ENCODE data around the gene POU4F1.
"Not testable (repeated sequence)": the region's sequence is repeated elsewhere in the genome, so short reads cannot be mapped to it uniquely, and the experiment has no call there.

DNA sequence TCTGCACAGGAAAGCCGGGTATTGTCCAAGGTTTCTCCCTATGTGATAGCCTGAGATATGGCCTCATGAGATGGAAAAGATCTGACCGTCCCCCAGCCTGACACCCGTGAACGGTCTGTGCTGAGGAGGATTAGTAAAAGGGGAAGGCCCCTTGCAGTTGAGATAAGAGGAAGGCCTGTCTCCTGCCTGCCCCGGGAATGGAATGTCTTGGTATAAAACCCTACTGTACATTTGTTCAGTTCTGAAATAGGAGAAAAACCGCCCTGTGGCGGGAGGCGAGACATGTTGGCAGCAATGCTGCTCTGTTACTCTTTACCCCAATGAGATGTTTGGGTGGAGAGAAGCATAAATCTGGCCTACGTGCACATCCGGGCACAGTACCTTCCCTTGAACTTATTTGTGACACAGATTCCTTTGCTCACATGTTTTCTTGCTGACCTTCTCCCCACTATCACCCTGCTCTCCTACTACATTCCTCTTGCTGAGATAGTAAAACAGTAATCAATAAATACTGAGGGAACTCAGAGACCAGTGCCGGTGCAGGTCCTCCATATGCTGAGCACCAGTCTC lies 43.8 kb upstream of the POU4F1 start:
- TF ChIP-seq, protein P1, sequence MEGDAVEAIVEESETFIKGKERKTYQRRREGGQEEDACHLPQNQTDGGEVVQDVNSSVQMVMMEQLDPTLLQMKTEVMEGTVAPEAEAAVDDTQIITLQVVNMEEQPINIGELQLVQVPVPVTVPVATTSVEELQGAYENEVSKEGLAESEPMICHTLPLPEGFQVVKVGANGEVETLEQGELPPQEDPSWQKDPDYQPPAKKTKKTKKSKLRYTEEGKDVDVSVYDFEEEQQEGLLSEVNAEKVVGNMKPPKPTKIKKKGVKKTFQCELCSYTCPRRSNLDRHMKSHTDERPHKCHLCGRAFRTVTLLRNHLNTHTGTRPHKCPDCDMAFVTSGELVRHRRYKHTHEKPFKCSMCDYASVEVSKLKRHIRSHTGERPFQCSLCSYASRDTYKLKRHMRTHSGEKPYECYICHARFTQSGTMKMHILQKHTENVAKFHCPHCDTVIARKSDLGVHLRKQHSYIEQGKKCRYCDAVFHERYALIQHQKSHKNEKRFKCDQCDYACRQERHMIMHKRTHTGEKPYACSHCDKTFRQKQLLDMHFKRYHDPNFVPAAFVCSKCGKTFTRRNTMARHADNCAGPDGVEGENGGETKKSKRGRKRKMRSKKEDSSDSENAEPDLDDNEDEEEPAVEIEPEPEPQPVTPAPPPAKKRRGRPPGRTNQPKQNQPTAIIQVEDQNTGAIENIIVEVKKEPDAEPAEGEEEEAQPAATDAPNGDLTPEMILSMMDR (IDR thresholded peaks at IDR 0.05): not testable (repeated sequence)
- TF ChIP-seq EZH2 (IDR thresholded peaks at IDR 0.05; ENCODE audit: borderline replicate concordance, insufficient read depth, low read depth, low read length, poor library complexity, severe bottlenecking): not testable (repeated sequence)

Data from B cell (primary cell).